ENCODE results near the gene HHEX. TPM values are rescaled to one million over a fixed set of nuclear protein-coding genes. Genes with fewer than 3 reads are reported as not detected.

The HHEX gene
- total RNA-seq, 1 donor from 2014 or later: 2.1 TPM

- DNase-seq: peak; percentile 52
- Histone ChIP-seq H3K27me3 (ENCODE audit: low read depth) (peaks cover 81% of the 10 kb centered on the region), H3K9me3 (replicated peaks) (peaks cover 10% of the 10 kb centered on the region), H3K27ac (replicated peaks) (peak overlapping the region; percentile 93), H3K4me1 (peaks cover 34% of the 10 kb centered on the region), H3K36me3 (peaks cover 4% of the 10 kb centered on the region), H3K4me3 (peak overlapping the region; percentile 77)
- intact Hi-C loops (cut with micrococcal nuclease): no loop called here
- no peak for TF ChIP-seq CTCF (IDR thresholded peaks at IDR 0.05; ENCODE audit: borderline replicate concordance)
These were observed 608 bp downstream of the HHEX start for GRCh38 chr10:92690211-92690914.

GRCh38 chr10:92690915-92691590 is 1.3 kb downstream of the HHEX start:
- Histone ChIP-seq H3K4me1 (peaks cover 41% of the 10 kb centered on the region), H3K4me3 (peak overlapping the region; percentile 77), H3K9me3 (replicated peaks) (peaks cover 3% of the 10 kb centered on the region), H3K27ac (replicated peaks) (peak overlapping the region; percentile 93), H3K36me3 (peaks cover 9% of the 10 kb centered on the region), H3K27me3 (ENCODE audit: low read depth) (peaks cover 88% of the 10 kb centered on the region)
- peak; percentile 32 for DNase-seq
- intact Hi-C loops (cut with micrococcal nuclease): no loop called here
- TF ChIP-seq CTCF (IDR thresholded peaks at IDR 0.05; ENCODE audit: borderline replicate concordance): no peak

- intact Hi-C loops (cut with micrococcal nuclease): no loop called here
- H3K4me1 ChIP-seq: peaks cover 41% of the 10 kb centered on the region
- peaks cover 9% of the 10 kb centered on the region for H3K36me3 ChIP-seq
- H3K9me3 ChIP-seq (replicated peaks): no peaks in the 10 kb centered on the region
- peak; percentile 68 for DNase-seq
- peaks cover 94% of the 10 kb centered on the region for H3K27me3 ChIP-seq (ENCODE audit: low read depth)
- H3K27ac ChIP-seq (replicated peaks): peak overlapping the region; percentile 93
- H3K4me3 ChIP-seq: peak overlapping the region; percentile 77
- no peak for TF ChIP-seq CTCF (IDR thresholded peaks at IDR 0.05; ENCODE audit: borderline replicate concordance)
These were observed 1.9 kb downstream of the HHEX start for GRCh38 chr10:92691591-92692079.

GRCh38 chr10:92692080-92692671 is 2.4 kb downstream of the HHEX start:
- H3K36me3 ChIP-seq: peaks cover 9% of the 10 kb centered on the region
- intact Hi-C loops (cut with micrococcal nuclease): no loop called here
- H3K4me3 ChIP-seq: peak overlapping the region; percentile 77
- no peaks in the 10 kb centered on the region for H3K9me3 ChIP-seq (replicated peaks)
- peaks cover 41% of the 10 kb centered on the region for H3K4me1 ChIP-seq
- H3K27ac ChIP-seq (replicated peaks): peak overlapping the region; percentile 93
- peaks cover 100% of the 10 kb centered on the region for H3K27me3 ChIP-seq (ENCODE audit: low read depth)
- DNase-seq: no peak
- TF ChIP-seq CTCF (IDR thresholded peaks at IDR 0.05; ENCODE audit: borderline replicate concordance): no peak

GRCh38 chr10:92692697-92693533 is 3.2 kb downstream of the HHEX start:
- H3K27me3 ChIP-seq (ENCODE audit: low read depth): peaks cover 100% of the 10 kb centered on the region
- peaks cover 41% of the 10 kb centered on the region for H3K4me1 ChIP-seq
- no peak overlapping the region for H3K27ac ChIP-seq (replicated peaks)
- no peak for TF ChIP-seq CTCF (IDR thresholded peaks at IDR 0.05; ENCODE audit: borderline replicate concordance)
- DNase-seq: no peak
- peak overlapping the region; percentile 77 for H3K4me3 ChIP-seq
- H3K9me3 ChIP-seq (replicated peaks): no peaks in the 10 kb centered on the region
- intact Hi-C loops (cut with micrococcal nuclease): no loop called here
- H3K36me3 ChIP-seq: peaks cover 9% of the 10 kb centered on the region
